Gastrocnemius medialis (tissue), 4 donors: ENCODE measurements around the gene CTSL. TPM values are rescaled to one million over a fixed set of nuclear protein-coding genes. Genes with fewer than 3 reads are reported as not detected.

Experiments
- ATAC-seq, 2 donors: fragments of 150-250 bp; one replicate each; pipeline ENCODE4 v1.9.1; 2016
- DNase-seq, 2 donors: peaks; one replicate each; pipeline ENCODE4 v3.0.0-alpha.2; 2019
- H3K27ac ChIP-seq, 4 donors: fragments of 200-600 bp; sonication (generic); 1 replicate in 1 of 4; 2 replicates in 3 of 4; pipeline ENCODE4 v1.5.1; 2016 to 2018; ENCODE audit warnings: mild to moderate bottlenecking in 2 of 4, moderate library complexity in 1 of 4
- H3K27me3 ChIP-seq, 3 donors: fragments of 200-600 bp; sonication (generic) in 2 of 3; 1 replicate in 1 of 3; 2 replicates in 2 of 3; pipeline versions ENCODE4 v1.5.1 to v1.6.0; 2016 to 2019; ENCODE audit warnings: mild to moderate bottlenecking in 1 of 3, moderate library complexity in 1 of 3
- H3K36me3 ChIP-seq, 2 donors: fragments of 200-600 bp; sonication (generic) in 1 of 2; one replicate each; pipeline ENCODE4 v1.5.1; 2017 to 2018
- H3K4me1 ChIP-seq, 2 donors: fragments of 200-600 bp; sonication (generic) in 1 of 2; one replicate each; pipeline ENCODE4 v1.5.1; 2016 to 2017; ENCODE audit warnings: mild to moderate bottlenecking in 2 of 2
- H3K4me3 ChIP-seq, 4 donors: fragments of 200-600 bp; sonication (generic) in 3 of 4; 1 replicate in 1 of 4; 2 replicates in 3 of 4; pipeline ENCODE4 v1.5.1; 2016 to 2019; ENCODE audit warnings: mild to moderate bottlenecking in 2 of 4
- H3K9me3 ChIP-seq, 3 donors: fragments of 200-600 bp; sonication (generic) in 2 of 3; 1 replicate in 1 of 3; 2 replicates in 2 of 3; pipeline ENCODE4 v1.5.1; 2016 to 2019
- POLR2A ChIP-seq, 2 donors: fragments of 450-650 bp; IDR thresholded peaks; one replicate each; pipeline ENCODE4 v1.6.1; 2017; ENCODE audit warnings: antibody characterized with exemption in 2 of 2, mild to moderate bottlenecking in 2 of 2, moderate library complexity in 2 of 2
- in situ Hi-C, 4 donors: fragments of 200-750 bp; cut with MboI; loops; one replicate each; pipeline versions ENCODE4 v1.15.0 to v1.8.0; 2017; ENCODE audit warnings: low sequenced_read_pairs in 4 of 4
- intact Hi-C: fragments of 100-400 bp; cut with DNase I; formaldehyde crosslinking; loops from one replicate; pipeline ENCODE4 v1.15.1; 2023; ENCODE audit warnings: low total_unique reads
- total RNA-seq, 4 donors: library from RNA; depleted of rRNA; stranded (reverse); fragments of >200 nt; gene quantifications; one replicate each; pipeline versions ENCODE4 v1.1.0 to v1.2.3, GENCODE V29; 2016
- TF ChIP-seq, protein P1 (sequence below), 5 experiments: fragments of 450-650 bp in 3 of 5; fragments of 200-600 bp in 2 of 5; sonication (generic) in 2 of 5; IDR thresholded peaks in 4 of 5; conservative IDR thresholded peaks in 1 of 5; 1 replicate in 4 of 5; 2 replicates in 1 of 5; pipeline ENCODE4 v1.5.1; 2016 to 2019; ENCODE audit warnings: antibody characterized with exemption in 5 of 5, mild to moderate bottlenecking in 3 of 5, moderate library complexity in 3 of 5

The CTSL gene
- total RNA-seq, 4 donors from 2014 or later = 37.3 to 110 (median 56.8) TPM

DNA sequence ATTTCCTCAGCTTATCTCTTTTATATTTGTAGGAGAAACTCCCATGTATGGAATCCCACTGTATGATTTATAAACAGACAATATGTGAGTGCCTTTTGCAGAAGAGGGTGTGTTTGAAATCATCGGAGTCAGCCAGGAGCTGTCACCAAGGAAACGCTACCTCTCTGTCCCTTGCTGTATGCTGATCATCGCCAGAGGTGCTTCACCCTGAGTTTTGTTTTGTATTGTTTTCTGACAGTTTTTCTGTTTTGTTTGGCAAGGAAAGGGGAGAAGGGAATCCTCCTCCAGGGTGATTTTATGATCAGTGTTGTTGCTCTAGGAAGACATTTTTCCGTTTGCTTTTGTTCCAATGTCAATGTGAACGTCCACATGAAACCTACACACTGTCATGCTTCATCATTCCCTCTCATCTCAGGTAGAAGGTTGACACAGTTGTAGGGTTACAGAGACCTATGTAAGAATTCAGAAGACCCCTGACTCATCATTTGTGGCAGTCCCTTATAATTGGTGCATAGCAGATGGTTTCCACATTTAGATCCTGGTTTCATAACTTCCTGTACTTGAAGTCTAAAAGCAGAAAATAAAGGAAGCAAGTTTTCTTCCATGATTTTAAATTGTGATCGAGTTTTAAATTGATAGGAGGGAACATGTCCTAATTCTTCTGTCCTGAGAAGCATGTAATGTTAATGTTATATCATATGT, 18.0 kb upstream of the CTSL start:
- H3K36me3 ChIP-seq = peaks cover 0 to 4% of the 10 kb centered on the region in 2 donors
- in situ Hi-C loops = no loop called here
- no peaks in the 10 kb centered on the region for H3K27me3 ChIP-seq
- no peak overlapping the region for H3K4me3 ChIP-seq
- H3K9me3 ChIP-seq = no peaks in the 10 kb centered on the region
- H3K4me1 ChIP-seq = no peaks in the 10 kb centered on the region
- no peak for ATAC-seq
- no peak for TF ChIP-seq POLR2A (IDR thresholded peaks at IDR 0.05)
- TF ChIP-seq, protein P1, sequence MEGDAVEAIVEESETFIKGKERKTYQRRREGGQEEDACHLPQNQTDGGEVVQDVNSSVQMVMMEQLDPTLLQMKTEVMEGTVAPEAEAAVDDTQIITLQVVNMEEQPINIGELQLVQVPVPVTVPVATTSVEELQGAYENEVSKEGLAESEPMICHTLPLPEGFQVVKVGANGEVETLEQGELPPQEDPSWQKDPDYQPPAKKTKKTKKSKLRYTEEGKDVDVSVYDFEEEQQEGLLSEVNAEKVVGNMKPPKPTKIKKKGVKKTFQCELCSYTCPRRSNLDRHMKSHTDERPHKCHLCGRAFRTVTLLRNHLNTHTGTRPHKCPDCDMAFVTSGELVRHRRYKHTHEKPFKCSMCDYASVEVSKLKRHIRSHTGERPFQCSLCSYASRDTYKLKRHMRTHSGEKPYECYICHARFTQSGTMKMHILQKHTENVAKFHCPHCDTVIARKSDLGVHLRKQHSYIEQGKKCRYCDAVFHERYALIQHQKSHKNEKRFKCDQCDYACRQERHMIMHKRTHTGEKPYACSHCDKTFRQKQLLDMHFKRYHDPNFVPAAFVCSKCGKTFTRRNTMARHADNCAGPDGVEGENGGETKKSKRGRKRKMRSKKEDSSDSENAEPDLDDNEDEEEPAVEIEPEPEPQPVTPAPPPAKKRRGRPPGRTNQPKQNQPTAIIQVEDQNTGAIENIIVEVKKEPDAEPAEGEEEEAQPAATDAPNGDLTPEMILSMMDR (IDR thresholded peaks at IDR 0.05 in 4 of 5, conservative IDR thresholded peaks at IDR 0.05 in 1 of 5) = no peak
- intact Hi-C loops = no loop called here
- no peak for DNase-seq
- H3K27ac ChIP-seq = no peak overlapping the region

DNA sequence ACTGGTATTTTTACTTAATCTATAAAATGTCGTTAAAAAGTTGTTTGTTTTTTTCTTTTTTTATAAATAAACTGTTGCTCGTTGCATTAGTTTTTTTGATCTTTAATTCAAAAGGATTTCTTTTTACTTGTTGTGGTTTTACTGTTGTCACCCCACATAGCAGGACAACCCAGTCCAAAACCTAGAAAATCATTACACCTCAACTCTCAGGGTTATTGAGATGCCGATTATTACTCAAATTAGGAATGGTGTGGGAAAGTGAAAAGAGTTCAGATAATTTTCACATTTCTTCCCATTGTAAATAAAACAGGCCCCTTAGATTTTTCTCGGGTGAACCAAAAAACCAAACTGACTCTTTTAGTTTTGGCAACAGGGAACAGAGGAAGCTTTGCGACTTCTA, 17.4 kb upstream of the CTSL start:
- intact Hi-C loops (no loop called here), in situ Hi-C loops (no loop called here)
- Histone ChIP-seq H3K4me3 (no peak overlapping the region), H3K27ac (no peak overlapping the region), H3K9me3 (no peaks in the 10 kb centered on the region), H3K36me3 (peaks cover 0 to 4% of the 10 kb centered on the region in 2 donors), H3K4me1 (peaks cover 0 to 1% of the 10 kb centered on the region in 2 donors), H3K27me3 (no peaks in the 10 kb centered on the region)
- DNase-seq (no peak), ATAC-seq (no peak)
- TF ChIP-seq, protein P1 (IDR thresholded peaks at IDR 0.05 in 4 of 5, conservative IDR thresholded peaks at IDR 0.05 in 1 of 5) = no peak
- TF ChIP-seq POLR2A (IDR thresholded peaks at IDR 0.05) = no peak

DNA sequence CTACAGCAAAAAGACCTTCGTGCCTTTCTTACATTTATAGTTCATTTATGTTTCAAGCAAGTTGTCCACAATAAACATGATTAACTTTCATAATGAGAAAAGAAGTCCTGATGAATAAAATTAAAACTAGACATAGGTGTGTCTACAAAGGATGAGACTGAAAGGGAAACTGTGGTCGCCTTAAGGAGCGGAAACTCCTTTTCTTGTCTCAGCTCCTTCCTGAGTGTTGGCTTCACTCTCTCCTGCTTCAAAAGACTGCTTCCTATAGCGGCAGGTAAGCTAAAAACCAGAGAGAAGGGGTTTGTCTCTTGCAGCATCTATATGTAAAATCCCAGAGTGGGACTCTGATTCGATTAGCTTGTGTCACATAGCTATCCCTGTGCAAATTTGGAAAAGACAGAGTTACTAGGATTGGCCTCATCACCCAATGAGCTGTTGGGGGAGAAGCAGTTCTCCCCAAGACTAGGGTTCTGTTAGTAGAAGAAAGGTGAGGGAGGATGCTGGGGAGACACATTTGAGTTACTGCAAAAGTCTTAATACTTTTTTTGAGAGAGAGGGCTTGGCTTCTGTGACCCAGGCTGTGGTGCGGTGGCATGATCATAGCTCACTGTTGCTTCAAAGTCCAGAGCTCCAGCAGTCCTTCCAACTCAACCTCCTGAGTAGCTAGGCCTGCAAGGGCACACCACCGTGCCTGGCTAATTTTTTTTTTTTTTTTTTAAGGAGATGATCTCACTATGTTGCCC, 16.8 kb upstream of the CTSL start:
- Histone ChIP-seq H3K27ac (no peak overlapping the region), H3K27me3 (no peaks in the 10 kb centered on the region), H3K9me3 (no peaks in the 10 kb centered on the region), H3K4me1 (peaks cover 5 to 7% of the 10 kb centered on the region in 2 donors), H3K36me3 (peaks cover 0 to 4% of the 10 kb centered on the region in 2 donors), H3K4me3 (no peak overlapping the region)
- intact Hi-C loops = no loop called here
- ATAC-seq = no peak
- DNase-seq = no peak
- TF ChIP-seq POLR2A (IDR thresholded peaks at IDR 0.05) = no peak
- TF ChIP-seq, protein P1 (IDR thresholded peaks at IDR 0.05 in 4 of 5, conservative IDR thresholded peaks at IDR 0.05 in 1 of 5) = no peak
- in situ Hi-C loops = no loop called here

DNA sequence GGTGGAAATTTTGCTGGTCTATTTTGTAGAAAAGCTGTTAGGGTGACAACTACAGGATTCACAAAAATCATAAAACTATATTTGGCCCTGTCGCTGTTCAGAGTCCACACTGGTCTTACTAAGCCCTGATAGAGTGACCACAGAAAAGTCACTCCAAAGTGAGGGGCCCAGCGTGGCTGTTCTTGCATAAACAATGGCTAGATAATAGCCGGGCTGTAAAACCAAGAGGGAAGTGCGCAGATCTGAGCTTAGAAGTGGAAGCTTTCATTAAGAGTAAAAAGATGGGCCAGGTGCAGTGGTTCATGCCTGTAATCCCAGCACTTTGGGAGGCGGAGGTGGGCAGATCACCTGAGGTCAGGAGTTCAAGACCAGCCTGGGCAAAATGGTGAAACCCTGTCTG, 15.5 kb upstream of the CTSL start:
- in situ Hi-C loops (no loop called here), intact Hi-C loops (no loop called here)
- Histone ChIP-seq H3K9me3 (no peaks in the 10 kb centered on the region), H3K4me1 (peaks cover 7 to 13% of the 10 kb centered on the region in 2 donors), H3K36me3 (peaks cover 0 to 4% of the 10 kb centered on the region in 2 donors), H3K4me3 (no peak overlapping the region), H3K27ac (no peak overlapping the region), H3K27me3 (no peaks in the 10 kb centered on the region)
- DNase-seq = no peak
- ATAC-seq = no peak
- TF ChIP-seq, protein P1 (IDR thresholded peaks at IDR 0.05 in 4 of 5, conservative IDR thresholded peaks at IDR 0.05 in 1 of 5) = no peak
- no peak for TF ChIP-seq POLR2A (IDR thresholded peaks at IDR 0.05)
